GM21576 (cell line): ENCODE measurements around the gene RAPGEF3.

ENCODE experiments used
- ATAC-seq: cut with Tn5 transposase; IDR thresholded peaks from one replicate; pipeline ENCODE4 v1.9.1; 2021; ENCODE audit warnings: mild to moderate bottlenecking, moderate library complexity; ENCODE audit not compliant: unreplicated experiment

The RAPGEF3 gene

GRCh38 chr12:47745485-47746041 is 13.1 kb downstream of the RAPGEF3 start:
- ATAC-seq, result no peak

- no peak for ATAC-seq
These were observed 13.8 kb downstream of the RAPGEF3 start for GRCh38 chr12:47744778-47745436.

GRCh38 chr12:47744005-47744651 is 14.6 kb downstream of the RAPGEF3 start:
- ATAC-seq, result no peak

GRCh38 chr12:47743311-47743860 is 15.3 kb downstream of the RAPGEF3 start:
- no peak for ATAC-seq

- no peak for ATAC-seq
These were observed 16.3 kb downstream of the RAPGEF3 start for GRCh38 chr12:47742253-47742825.

GRCh38 chr12:47741340-47741703 is 17.4 kb downstream of the RAPGEF3 start:
- ATAC-seq, result no peak

GRCh38 chr12:47740606-47741339 is 17.9 kb downstream of the RAPGEF3 start:
- ATAC-seq, result peak; percentile 55

GRCh38 chr12:47739979-47740378 is 18.7 kb downstream of the RAPGEF3 start:
- ATAC-seq, result peak; percentile 63

- no peak for ATAC-seq
These were observed 19.4 kb downstream of the RAPGEF3 start for GRCh38 chr12:47739297-47739696.

- no peak for ATAC-seq
These were observed 20.6 kb downstream of the RAPGEF3 start for GRCh38 chr12:47737936-47738594.

GRCh38 chr12:47736877-47737676 is 21.6 kb downstream of the RAPGEF3 start:
- ATAC-seq, result no peak

- ATAC-seq, result no peak
These were observed 22.5 kb downstream of the RAPGEF3 start for GRCh38 chr12:47736216-47736615.

GRCh38 chr12:47735649-47736048 is 23.0 kb downstream of the RAPGEF3 start:
- no peak for ATAC-seq

GRCh38 chr12:47734725-47735480 is 23.8 kb downstream of the RAPGEF3 start:
- ATAC-seq, result no peak

- ATAC-seq, result no peak
These were observed 25.5 kb downstream of the RAPGEF3 start for GRCh38 chr12:47733142-47733541.

- no peak for ATAC-seq
These were observed 26.2 kb downstream of the RAPGEF3 start for GRCh38 chr12:47732504-47732903.

GRCh38 chr12:47731723-47732122 is 27.0 kb downstream of the RAPGEF3 start:
- ATAC-seq, result no peak

GRCh38 chr12:47730341-47730744 is 28.3 kb downstream of the RAPGEF3 start:
- no peak for ATAC-seq

GRCh38 chr12:47729233-47729632 is 29.4 kb downstream of the RAPGEF3 start:
- ATAC-seq, result no peak
